DOHH2 (cell line): ENCODE data around the gene RING1.

ENCODE experiments used
- H3F3A ChIP-seq: fragments of 200-600 bp; sonication (generic), shearing (Covaris generic); 2 replicates; pipeline ENCODE4 v1.6.0; 2016; ENCODE audit warnings: antibody characterized with exemption, mild to moderate bottlenecking; ENCODE audit not compliant: control insufficient read depth, insufficient read depth
- H3K27ac ChIP-seq: fragments of 200-600 bp; sonication (generic); 2 replicates; pipeline ENCODE4 v1.5.1; 2014; ENCODE audit warnings: low read depth, mild to moderate bottlenecking, low read length, moderate library complexity
- H3K27me3 ChIP-seq: fragments of 200-600 bp; sonication (generic); 2 replicates; pipeline ENCODE4 v1.6.1; 2014; ENCODE audit warnings: mild to moderate bottlenecking, low read length, mixed read lengths; ENCODE audit not compliant: control insufficient read depth
- H3K36me3 ChIP-seq: fragments of 200-600 bp; sonication (generic); 2 replicates; pipeline ENCODE4 v1.6.1; 2014; ENCODE audit warnings: mild to moderate bottlenecking, low read length, moderate library complexity, mixed read lengths; ENCODE audit not compliant: control insufficient read depth
- H3K4me1 ChIP-seq: fragments of 200-600 bp; sonication (generic); 2 replicates; pipeline ENCODE4 v1.6.1; 2014; ENCODE audit warnings: mild to moderate bottlenecking, low read length, mixed read lengths; ENCODE audit not compliant: control insufficient read depth
- H3K4me2 ChIP-seq: fragments of 200-600 bp; sonication (generic); 2 replicates; pipeline ENCODE4 v1.6.0; 2014; ENCODE audit warnings: mild to moderate bottlenecking, low read length, moderate library complexity
- H3K4me3 ChIP-seq: fragments of 200-600 bp; sonication (generic); 2 replicates; pipeline ENCODE4 v1.5.1; 2014; ENCODE audit warnings: mild to moderate bottlenecking, low read length, mixed read lengths
- H3K79me2 ChIP-seq: fragments of 200-600 bp; sonication (generic); 2 replicates; pipeline ENCODE4 v1.6.1; 2014; ENCODE audit warnings: mild to moderate bottlenecking, low read length, mixed read lengths; ENCODE audit not compliant: control insufficient read depth
- H3K9me2 ChIP-seq: fragments of 200-600 bp; sonication (generic); replicated peaks from 2 replicates; pipeline ENCODE4 v1.6.1; 2014; ENCODE audit warnings: mild to moderate bottlenecking, low read length, mixed read lengths; ENCODE audit not compliant: control insufficient read depth
- H3K9me3 ChIP-seq: fragments of 200-600 bp; sonication (generic); 2 replicates; pipeline ENCODE4 v1.6.1; 2014; ENCODE audit warnings: antibody characterized with exemption, low read length, mixed read lengths; ENCODE audit not compliant: control insufficient read depth, insufficient read depth
- H4K20me1 ChIP-seq: fragments of 200-600 bp; sonication (generic); 2 replicates; pipeline ENCODE4 v1.6.0; 2014; ENCODE audit warnings: low read depth, mild to moderate bottlenecking, antibody characterized with exemption, low read length, moderate library complexity; ENCODE audit not compliant: control insufficient read depth, insufficient read depth
- CTCF ChIP-seq: fragments of 200-600 bp; sonication (generic); IDR thresholded peaks from one replicate; pipeline ENCODE4 v1.5.1; 2014; ENCODE audit warnings: antibody characterized with exemption, mild to moderate bottlenecking, low read depth, low read length; ENCODE audit not compliant: poor library complexity, severe bottlenecking
- EZH2phosphoT487 ChIP-seq: fragments of 200-600 bp; sonication (generic); IDR thresholded peaks from 2 replicates; pipeline ENCODE4 v1.6.1; 2017; ENCODE audit warnings: borderline replicate concordance, mild to moderate bottlenecking, antibody characterized with exemption, low read length, moderate library complexity, mixed read lengths

The RING1 gene

GRCh38 chr6:33164665-33165373 lies 43.5 kb upstream of the RING1 start:
- no peaks in the 10 kb centered on the region for H3K9me3 ChIP-seq
- no peaks in the 10 kb centered on the region for H4K20me1 ChIP-seq
- H3F3A ChIP-seq = no peaks in the 10 kb centered on the region
- 0 out of 2 replicates have a peak, but pooled peaks cover 3% of the 10 kb centered on the region for H3K27me3 ChIP-seq
- no peaks in the 10 kb centered on the region for H3K9me2 ChIP-seq
- no peak overlapping the region for H3K4me3 ChIP-seq
- H3K36me3 ChIP-seq = no peaks in the 10 kb centered on the region
- TF ChIP-seq CTCF (no peak), EZH2phosphoT487 (no peak)
- H3K4me1 ChIP-seq = peaks cover 23% of the 10 kb centered on the region
- no peaks in the 10 kb centered on the region for H3K79me2 ChIP-seq
- no peak overlapping the region for H3K4me2 ChIP-seq
- no peak overlapping the region for H3K27ac ChIP-seq

GRCh38 chr6:33165581-33166258 lies 42.6 kb upstream of the RING1 start:
- no peaks in the 10 kb centered on the region for H3K36me3 ChIP-seq
- no peaks in the 10 kb centered on the region for H4K20me1 ChIP-seq
- H3K4me3 ChIP-seq = no peak overlapping the region
- H3K27me3 ChIP-seq = 0 out of 2 replicates have a peak, but pooled peaks cover 3% of the 10 kb centered on the region
- H3K27ac ChIP-seq = no peak overlapping the region
- peaks cover 17% of the 10 kb centered on the region for H3K4me1 ChIP-seq
- H3K9me2 ChIP-seq = no peaks in the 10 kb centered on the region
- TF ChIP-seq EZH2phosphoT487 (no peak), CTCF (no peak)
- H3F3A ChIP-seq = no peaks in the 10 kb centered on the region
- H3K4me2 ChIP-seq = no peak overlapping the region
- H3K9me3 ChIP-seq = no peaks in the 10 kb centered on the region
- no peaks in the 10 kb centered on the region for H3K79me2 ChIP-seq

DNA sequence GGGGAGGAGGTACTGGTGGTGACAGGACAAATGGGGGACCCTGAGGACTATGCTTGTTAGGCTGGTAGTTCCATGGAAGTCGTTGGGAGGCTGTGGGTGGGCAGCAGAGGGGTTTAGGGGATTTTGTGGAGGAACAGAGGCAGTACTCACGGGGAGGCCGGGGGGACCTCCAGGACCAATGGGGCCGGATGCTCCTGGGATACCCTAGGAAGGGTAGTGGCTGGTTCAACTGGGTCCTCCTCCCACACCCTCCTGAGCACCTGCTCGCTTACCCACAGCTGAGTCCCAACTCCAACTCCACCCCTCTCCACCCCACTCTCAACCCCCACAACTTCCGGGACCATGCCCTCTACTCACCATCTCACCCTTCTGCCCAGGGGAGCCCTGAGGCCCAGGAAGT lies 41.9 kb upstream of the RING1 start:
- H3K4me1 ChIP-seq = peaks cover 11% of the 10 kb centered on the region
- no peaks in the 10 kb centered on the region for H3K9me3 ChIP-seq
- H4K20me1 ChIP-seq = no peaks in the 10 kb centered on the region
- H3K27ac ChIP-seq = no peak overlapping the region
- TF ChIP-seq EZH2phosphoT487 (no peak), CTCF (no peak)
- H3F3A ChIP-seq = no peaks in the 10 kb centered on the region
- no peak overlapping the region for H3K4me2 ChIP-seq
- H3K79me2 ChIP-seq = no peaks in the 10 kb centered on the region
- 0 out of 2 replicates have a peak, but pooled peaks cover 3% of the 10 kb centered on the region for H3K27me3 ChIP-seq
- H3K9me2 ChIP-seq = no peaks in the 10 kb centered on the region
- H3K36me3 ChIP-seq = no peaks in the 10 kb centered on the region
- no peak overlapping the region for H3K4me3 ChIP-seq
